ENCODE measurements around the gene DERL3. TPM values are rescaled to one million over a fixed set of nuclear protein-coding genes. Genes with fewer than 3 reads are reported as not detected.

DERL3 gene
- total and polyA plus RNA-seq, 2 of the 13 experiments (the other 11 are each of a cell fraction or from before 2014, with no cell fraction given): not detected

- TF ChIP-seq UBTF (CRISPR knock-in tag; IDR thresholded peaks at IDR 0.05) (peak; percentile 31; the same call in 1 of the 2 replicates), HNF1B (CRISPR knock-in tag; IDR thresholded peaks at IDR 0.05) (0 out of 2 replicates have a peak, but pooled peaks have one; percentile 7), POGZ (CRISPR knock-in tag; IDR thresholded peaks at IDR 0.05) (no peak), ZNF546 (CRISPR knock-in tag; conservative IDR thresholded peaks at IDR 0.05) (no peak), ZNF3 (CRISPR knock-in tag; IDR thresholded peaks at IDR 0.05) (no peak), KDM5A (IDR thresholded peaks at IDR 0.05; ENCODE audit: borderline replicate concordance, low read length) (peak; percentile 91), CCAR2 (optimal IDR thresholded peaks at IDR 0.05; ENCODE audit: low read depth, low read length) (no peak), PATZ1 (CRISPR knock-in tag; IDR thresholded peaks at IDR 0.05) (no peak), ZSCAN21 (CRISPR knock-in tag; IDR thresholded peaks at IDR 0.05; ENCODE audit: borderline replicate concordance) (no peak), SMARCC2 (IDR thresholded peaks at IDR 0.05) (no peak), NRL (CRISPR knock-in tag; IDR thresholded peaks at IDR 0.05; ENCODE audit: borderline replicate concordance) (no peak), DNMT3B (CRISPR knock-in tag; conservative IDR thresholded peaks at IDR 0.05) (no peak), ZNF282 (IDR thresholded peaks at IDR 0.05; ENCODE audit: partially characterized antibody) (no peak), ZNF383 (CRISPR knock-in tag; IDR thresholded peaks at IDR 0.05; ENCODE audit: borderline replicate concordance) (no peak)
- TF ChIP-seq, protein P1, sequence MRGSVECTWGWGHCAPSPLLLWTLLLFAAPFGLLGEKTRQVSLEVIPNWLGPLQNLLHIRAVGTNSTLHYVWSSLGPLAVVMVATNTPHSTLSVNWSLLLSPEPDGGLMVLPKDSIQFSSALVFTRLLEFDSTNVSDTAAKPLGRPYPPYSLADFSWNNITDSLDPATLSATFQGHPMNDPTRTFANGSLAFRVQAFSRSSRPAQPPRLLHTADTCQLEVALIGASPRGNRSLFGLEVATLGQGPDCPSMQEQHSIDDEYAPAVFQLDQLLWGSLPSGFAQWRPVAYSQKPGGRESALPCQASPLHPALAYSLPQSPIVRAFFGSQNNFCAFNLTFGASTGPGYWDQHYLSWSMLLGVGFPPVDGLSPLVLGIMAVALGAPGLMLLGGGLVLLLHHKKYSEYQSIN (CRISPR knock-in tag; IDR thresholded peaks at IDR 0.05; ENCODE audit: borderline replicate concordance): no peak
- TF ChIP-seq, protein P2, sequence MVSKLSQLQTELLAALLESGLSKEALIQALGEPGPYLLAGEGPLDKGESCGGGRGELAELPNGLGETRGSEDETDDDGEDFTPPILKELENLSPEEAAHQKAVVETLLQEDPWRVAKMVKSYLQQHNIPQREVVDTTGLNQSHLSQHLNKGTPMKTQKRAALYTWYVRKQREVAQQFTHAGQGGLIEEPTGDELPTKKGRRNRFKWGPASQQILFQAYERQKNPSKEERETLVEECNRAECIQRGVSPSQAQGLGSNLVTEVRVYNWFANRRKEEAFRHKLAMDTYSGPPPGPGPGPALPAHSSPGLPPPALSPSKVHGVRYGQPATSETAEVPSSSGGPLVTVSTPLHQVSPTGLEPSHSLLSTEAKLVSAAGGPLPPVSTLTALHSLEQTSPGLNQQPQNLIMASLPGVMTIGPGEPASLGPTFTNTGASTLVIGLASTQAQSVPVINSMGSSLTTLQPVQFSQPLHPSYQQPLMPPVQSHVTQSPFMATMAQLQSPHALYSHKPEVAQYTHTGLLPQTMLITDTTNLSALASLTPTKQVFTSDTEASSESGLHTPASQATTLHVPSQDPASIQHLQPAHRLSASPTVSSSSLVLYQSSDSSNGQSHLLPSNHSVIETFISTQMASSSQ (IDR thresholded peaks at IDR 0.05; ENCODE audit: low read depth): no peak
- TF ChIP-seq, protein P2 (CRISPR knock-in tag; IDR thresholded peaks at IDR 0.05; ENCODE audit: borderline replicate concordance): no peak
Measured at GRCh38 chr22:23786752-23787599, 51.8 kb downstream of the DERL3 start, which contains the start of gene SMARCB1 (continued).
